A673 (cell line): ENCODE data around the gene SF3B6. TPM values are rescaled to one million over a fixed set of nuclear protein-coding genes. Genes with fewer than 3 reads are reported as not detected.

Source experiments
- BruUV-seq: library from RNA; stranded (reverse); fragments of 400-500 nt; replicated peaks from 2 replicates; lab custom pipeline; 2021; lab: Mats Ljungman, UMichigan
- CTCF ChIA-PET: fragments of 300-600 bp; sonication (Branson Sonifier 250); formaldehyde crosslinking; loops from one replicate; lab custom pipeline; 2022; ENCODE audit warnings: antibody characterized with exemption; lab: Charles Lee
- POLR2A ChIA-PET: fragments of 300-600 bp; sonication (Branson Sonifier 250); formaldehyde crosslinking; loops from one replicate; lab custom pipeline; 2022; ENCODE audit warnings: antibody characterized with exemption; ENCODE audit not compliant: low non-redundant PET; lab: Charles Lee
- DNase-seq: peaks from one replicate; pipeline ENCODE4 v3.0.0-alpha.2; 2015; ENCODE audit warnings: low spot score
- H3K27ac ChIP-seq: fragments of 200-600 bp; sonication (generic); 2 replicates; pipeline ENCODE4 v1.5.1; 2016; ENCODE audit warnings: mixed run types, low read depth, mild to moderate bottlenecking, mixed read lengths, antibody characterized with exemption, low read length; ENCODE audit not compliant: poor library complexity, severe bottlenecking
- H3K27me3 ChIP-seq: fragments of 200-600 bp; sonication (generic); replicated peaks from 2 replicates; pipeline ENCODE4 v1.6.1; 2017; ENCODE audit warnings: mixed run types, low read depth, mild to moderate bottlenecking, mixed read lengths, antibody characterized with exemption, low read length; ENCODE audit not compliant: insufficient read depth, poor library complexity
- H3K36me3 ChIP-seq: fragments of 200-600 bp; sonication (generic); 2 replicates; pipeline ENCODE4 v1.6.1; 2016; ENCODE audit warnings: mixed run types, mild to moderate bottlenecking, mixed read lengths, antibody characterized with exemption, low read length; ENCODE audit not compliant: insufficient read depth, poor library complexity, severe bottlenecking
- H3K4me1 ChIP-seq: fragments of 200-600 bp; sonication (generic); 2 replicates; pipeline ENCODE4 v1.6.1; 2017; ENCODE audit warnings: mixed run types, mild to moderate bottlenecking, mixed read lengths, antibody characterized with exemption, low read length; ENCODE audit not compliant: insufficient read depth, poor library complexity, severe bottlenecking
- H3K4me3 ChIP-seq: fragments of 200-600 bp; sonication (generic); 2 replicates; pipeline ENCODE4 v1.5.1; 2016; ENCODE audit warnings: low read depth, mixed run types, mild to moderate bottlenecking, mixed read lengths, low read length; ENCODE audit not compliant: poor library complexity, severe bottlenecking
- H3K9me3 ChIP-seq: fragments of 200-600 bp; sonication (generic); 2 replicates; pipeline ENCODE4 v1.6.1; 2016; ENCODE audit warnings: mixed run types, low read depth, mild to moderate bottlenecking, mixed read lengths, antibody characterized with exemption, low read length; ENCODE audit not compliant: poor library complexity, severe bottlenecking
- CTCF ChIP-seq: fragments of 300-800, 200-600 bp; sonication (generic); conservative IDR thresholded peaks from 2 replicates; pipeline ENCODE4 v1.5.1; 2017; ENCODE audit warnings: low read depth, mild to moderate bottlenecking, antibody characterized with exemption, low read length, moderate library complexity, mixed read lengths
- EZH2 ChIP-seq: fragments of 200-600 bp; sonication (generic); IDR thresholded peaks from 2 replicates; pipeline ENCODE4 v1.6.1; 2017; ENCODE audit warnings: borderline replicate concordance, low read depth, mild to moderate bottlenecking, mixed read lengths, antibody characterized with exemption, low read length; ENCODE audit not compliant: poor library complexity, severe bottlenecking
- intact Hi-C: fragments of 100-400 bp; cut with micrococcal nuclease; formaldehyde crosslinking; loops from one replicate; pipeline ENCODE4 v1.10.0; 2022; ENCODE audit not compliant: unreplicated experiment
- total RNA-seq: library from RNA; stranded (reverse); gene quantifications from 2 replicates; pipeline ENCODE4 v1.2.3, GENCODE V29; 2021

SF3B6 gene
- total RNA-seq, 1 experiment from 2014 or later, result 130 TPM

GRCh38 chr2:24082787-24083566 is 6.9 kb upstream of the SF3B6 start:
- H3K27me3 ChIP-seq, result no peaks in the 10 kb centered on the region
- DNase-seq, result no peak

GRCh38 chr2:24080701-24081100 is 4.6 kb upstream of the SF3B6 start:
- intact Hi-C loops, result loop anchor here (5.0 kb wide), 2 partner anchors 153 to 302 kb away; partner anchors contain the start of gene ATAD2B
- Histone ChIP-seq H3K27me3 (no peaks in the 10 kb centered on the region), H3K4me3 (no peak overlapping the region), H3K4me1 (peaks cover 4% of the 10 kb centered on the region), H3K36me3 (no peaks in the 10 kb centered on the region), H3K9me3 (no peaks in the 10 kb centered on the region), H3K27ac (no peak overlapping the region)
- DNase-seq, result no peak
- TF ChIP-seq EZH2, result no peak
- TF ChIP-seq CTCF, result no peak
- BruUV-seq, result no TSS peak
- ChIA-PET POLR2A (interaction anchor here (0.5 kb wide), 1 partner anchor 738 kb away, joined by 3 read pairs; no protein-coding TSS in a partner anchor), CTCF (no interaction called here)

More at GRCh38 chr2:24082787-24083566, 6.9 kb upstream of the SF3B6 start:
- ChIA-PET POLR2A (no interaction called here), CTCF (interaction anchor here (1.0 to 1.5 kb wide), 3 partner anchors 36 to 247 kb away, joined by 5 to 10 read pairs (median 9); partner anchors contain the start of genes ATAD2B and WDCP)
- intact Hi-C loops, result loop anchor here (5.0 kb wide), 2 partner anchors 156 to 299 kb away; partner anchors contain the start of gene ATAD2B
- no TSS peak for BruUV-seq
- Histone ChIP-seq H3K9me3 (no peaks in the 10 kb centered on the region), H3K27ac (no peak overlapping the region), H3K4me3 (no peak overlapping the region), H3K4me1 (peaks cover 4% of the 10 kb centered on the region), H3K36me3 (no peaks in the 10 kb centered on the region)
- TF ChIP-seq CTCF (no peak), EZH2 (no peak)

- H3K4me3 ChIP-seq, result peak overlapping the region; percentile 82
- ChIA-PET POLR2A (no interaction called here), CTCF (no interaction called here)
- no peak for DNase-seq
- peaks cover 7% of the 10 kb centered on the region for H3K4me1 ChIP-seq
- H3K27me3 ChIP-seq, result no peaks in the 10 kb centered on the region
- H3K36me3 ChIP-seq, result peaks cover 16% of the 10 kb centered on the region
- no peaks in the 10 kb centered on the region for H3K9me3 ChIP-seq
- H3K27ac ChIP-seq, result no peak overlapping the region
- TF ChIP-seq EZH2 (no peak), CTCF (no peak)
- intact Hi-C loops, result loop anchor here (5.0 kb wide), 1 partner anchor 256 kb away; no protein-coding TSS in a partner anchor
- BruUV-seq, result no TSS peak
These were observed 1.8 kb upstream of the SF3B6 start for GRCh38 chr2:24077879-24078278.
